Upper lobe of right lung (tissue), 1 donor: ENCODE data around the gene CEBPZOS. TPM values are rescaled to one million over a fixed set of nuclear protein-coding genes. Genes with fewer than 3 reads are reported as not detected.

ENCODE experiments used
- ATAC-seq: fragments of 200-7000 bp; cut with Tn5 transposase; one replicate; pipeline ENCODE4 v1.9.1; 2020; ENCODE audit warnings: mild to moderate bottlenecking, moderate library complexity
- DNase-seq: peaks from one replicate; pipeline ENCODE4 v3.0.0-alpha.2; 2020
- H3K27ac ChIP-seq: fragments of 200-600 bp; one replicate; pipeline ENCODE4 v1.8.0; 2022
- H3K27me3 ChIP-seq: fragments of 200-600 bp; one replicate; pipeline ENCODE4 v1.8.0; 2022; ENCODE audit warnings: mild to moderate bottlenecking
- H3K36me3 ChIP-seq: fragments of 200-600 bp; one replicate; pipeline ENCODE4 v1.8.0; 2022
- H3K4me1 ChIP-seq: fragments of 200-600 bp; one replicate; pipeline ENCODE4 v1.8.0; 2022
- H3K4me3 ChIP-seq: fragments of 200-600 bp; one replicate; pipeline ENCODE4 v1.8.0; 2022; ENCODE audit warnings: mild to moderate bottlenecking
- H3K9me3 ChIP-seq: fragments of 200-600 bp; one replicate; pipeline ENCODE4 v1.8.0; 2022
- intact Hi-C: fragments of 100-400 bp; cut with DNase I; formaldehyde crosslinking; loops from one replicate; pipeline ENCODE4 v1.11.0; 2022
- total RNA-seq: library from RNA; stranded (reverse); fragmentation: NEBNext Ultra II Directional; extraction: Animal tissue kit (Norgen Biotek cat#: 25700); gene quantifications from one replicate; pipeline ENCODE4 v1.2.1, GENCODE V29; 2021
- TF ChIP-seq, protein P1 (sequence below): fragments of 200-600 bp; IDR thresholded peaks from one replicate; pipeline ENCODE4 v1.8.0; 2022; ENCODE audit warnings: antibody characterized with exemption
- donor health status: DM: no; HTN: yes; CAD: no; lungs with severe emphysema.

CEBPZOS gene
- total RNA-seq, 1 donor from 2014 or later, result 38.8 TPM

DNA sequence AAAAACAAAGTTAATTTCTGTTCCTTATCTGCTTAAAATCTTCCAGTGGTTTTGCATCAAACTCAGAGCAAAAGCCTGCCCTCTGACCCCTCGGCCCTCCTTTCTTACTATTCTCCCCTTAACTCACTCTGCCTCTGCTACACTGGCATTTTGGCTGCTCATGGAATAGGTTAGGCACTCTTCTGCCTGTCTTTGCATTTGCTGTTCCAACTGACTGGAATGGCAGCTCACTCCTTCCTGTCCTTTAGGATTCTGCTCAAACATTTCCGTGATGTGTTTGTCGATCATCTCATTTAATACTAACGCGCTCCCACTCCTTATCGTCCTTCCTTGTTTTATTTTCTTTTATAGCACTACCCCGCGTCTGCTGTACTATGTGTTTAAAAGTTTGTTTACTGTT, 34.3 kb downstream of the CEBPZOS start:
- DNase-seq, result no peak
- ATAC-seq, result no peak
- intact Hi-C loops, result no loop called here
- H3K4me1 ChIP-seq, result peaks cover 34% of the 10 kb centered on the region
- no peaks in the 10 kb centered on the region for H3K27me3 ChIP-seq
- TF ChIP-seq, protein P1, sequence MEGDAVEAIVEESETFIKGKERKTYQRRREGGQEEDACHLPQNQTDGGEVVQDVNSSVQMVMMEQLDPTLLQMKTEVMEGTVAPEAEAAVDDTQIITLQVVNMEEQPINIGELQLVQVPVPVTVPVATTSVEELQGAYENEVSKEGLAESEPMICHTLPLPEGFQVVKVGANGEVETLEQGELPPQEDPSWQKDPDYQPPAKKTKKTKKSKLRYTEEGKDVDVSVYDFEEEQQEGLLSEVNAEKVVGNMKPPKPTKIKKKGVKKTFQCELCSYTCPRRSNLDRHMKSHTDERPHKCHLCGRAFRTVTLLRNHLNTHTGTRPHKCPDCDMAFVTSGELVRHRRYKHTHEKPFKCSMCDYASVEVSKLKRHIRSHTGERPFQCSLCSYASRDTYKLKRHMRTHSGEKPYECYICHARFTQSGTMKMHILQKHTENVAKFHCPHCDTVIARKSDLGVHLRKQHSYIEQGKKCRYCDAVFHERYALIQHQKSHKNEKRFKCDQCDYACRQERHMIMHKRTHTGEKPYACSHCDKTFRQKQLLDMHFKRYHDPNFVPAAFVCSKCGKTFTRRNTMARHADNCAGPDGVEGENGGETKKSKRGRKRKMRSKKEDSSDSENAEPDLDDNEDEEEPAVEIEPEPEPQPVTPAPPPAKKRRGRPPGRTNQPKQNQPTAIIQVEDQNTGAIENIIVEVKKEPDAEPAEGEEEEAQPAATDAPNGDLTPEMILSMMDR, result no peak
- H3K9me3 ChIP-seq, result no peaks in the 10 kb centered on the region
- peak overlapping the region; percentile 88 for H3K4me3 ChIP-seq
- peak overlapping the region; percentile 96 for H3K27ac ChIP-seq
- peaks cover 27% of the 10 kb centered on the region for H3K36me3 ChIP-seq

DNA sequence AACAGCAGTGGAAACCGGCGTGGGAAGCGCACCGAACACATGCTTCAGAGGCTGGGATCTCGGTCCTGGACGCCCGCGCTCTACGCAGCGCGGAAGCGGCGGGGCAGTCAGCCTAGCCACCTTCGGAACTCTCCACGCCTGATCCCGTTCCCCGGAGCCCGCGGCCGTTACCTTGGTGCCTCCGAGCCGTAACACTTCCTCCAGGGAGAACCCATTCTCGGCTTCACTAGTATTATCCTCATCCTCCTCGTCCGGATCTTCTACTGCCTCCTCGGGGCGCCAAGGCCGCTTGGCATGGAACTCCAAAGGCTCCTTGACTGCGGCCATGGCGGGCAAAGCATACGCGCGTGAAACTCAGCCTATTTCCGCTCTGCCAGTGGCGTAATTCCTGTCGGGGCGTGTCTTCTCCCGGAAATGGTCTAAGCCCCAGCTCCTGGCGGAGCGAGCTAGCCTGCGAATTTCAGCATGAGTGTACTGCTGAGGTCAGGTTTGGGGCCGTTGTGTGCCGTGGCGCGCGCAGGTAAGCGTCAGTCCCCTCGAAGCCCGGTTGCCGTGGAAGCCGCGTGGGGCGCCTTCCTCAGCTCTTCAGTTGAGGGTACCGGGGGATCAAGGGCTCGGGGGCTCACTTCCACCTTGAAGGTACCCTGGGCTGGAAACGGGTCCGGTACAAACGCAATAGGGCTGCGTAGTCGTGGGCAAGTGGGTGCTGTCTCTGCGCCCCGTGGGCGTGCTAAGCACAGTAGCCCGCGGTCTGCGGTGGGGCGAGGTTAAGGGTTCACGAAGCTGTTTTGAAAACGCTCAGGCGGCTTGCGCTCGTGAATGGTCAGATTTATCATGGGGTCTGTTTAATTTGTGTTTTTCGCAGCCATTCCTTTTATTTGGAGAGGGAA, 35.2 kb downstream of the CEBPZOS start, which contains the start of the genes CEBPZ and NDUFAF7:
Gene CEBPZ (minus strand): TSS at position 356 of the 890 bp plus-strand sequence. CDS start 29 bp downstream, at position 327.
Gene NDUFAF7 (plus strand): TSS at position 418 of the 890 bp plus-strand sequence. CDS start 48 bp downstream, at position 466.
- Histone ChIP-seq H3K27ac (peak within 1 kb of the TSS; percentile 96), H3K27me3 (no peaks in the 10 kb centered on the region), H3K9me3 (no peaks in the 10 kb centered on the region), H3K36me3 (peaks cover 23% of the 10 kb centered on the region), H3K4me1 (peaks cover 30% of the 10 kb centered on the region), H3K4me3 (peak within 1 kb of the TSS; percentile 88)
- ATAC-seq (peak; percentile 98), DNase-seq (peak; percentile 95)
- TF ChIP-seq, protein P1, result no peak
- intact Hi-C loops, result no loop called here

DNA sequence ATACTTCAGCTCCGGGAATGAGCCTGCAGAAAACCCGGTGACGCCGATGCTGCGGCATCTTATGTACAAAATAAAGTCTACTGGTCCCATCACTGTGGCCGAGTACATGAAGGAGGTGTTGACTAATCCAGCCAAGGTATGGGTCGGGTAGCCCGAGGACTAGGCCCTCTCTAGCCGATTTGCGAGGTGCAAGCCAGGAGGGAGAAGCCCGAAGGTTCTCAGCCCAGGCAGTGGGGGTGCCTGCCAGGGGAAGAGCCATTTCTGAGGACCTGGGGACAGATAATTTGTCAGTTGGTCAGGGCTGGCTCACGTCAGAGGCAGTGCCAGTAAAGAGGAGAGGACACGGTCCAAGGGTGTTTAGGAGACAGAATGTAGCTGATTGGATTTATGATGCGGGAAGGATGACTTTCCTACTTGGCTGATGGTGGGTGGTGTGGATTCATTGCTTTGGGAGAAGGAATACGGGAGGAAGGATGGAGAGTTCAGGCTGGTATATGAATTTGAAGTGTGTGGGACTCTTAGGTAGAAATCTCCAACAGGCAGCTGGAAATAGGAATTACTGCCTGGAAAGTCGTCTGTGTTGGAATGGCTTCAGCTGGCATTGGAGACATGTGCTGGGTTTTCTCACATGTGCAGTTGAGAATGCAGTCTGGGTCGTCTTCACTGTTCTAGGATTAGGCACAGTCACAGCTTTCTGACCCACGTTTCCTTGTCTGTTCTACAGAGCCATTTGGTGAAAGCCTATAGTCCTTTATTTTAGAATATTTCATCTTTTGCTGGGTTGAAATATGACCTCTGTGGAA, 36.0 kb downstream of the CEBPZOS start:
- Histone ChIP-seq H3K4me1 (peaks cover 25% of the 10 kb centered on the region), H3K9me3 (no peaks in the 10 kb centered on the region), H3K4me3 (peak overlapping the region; percentile 88), H3K27me3 (no peaks in the 10 kb centered on the region), H3K27ac (peak overlapping the region; percentile 96), H3K36me3 (peaks cover 19% of the 10 kb centered on the region)
- DNase-seq, result peak; percentile 63
- TF ChIP-seq, protein P1, result no peak
- peak; percentile 12 for ATAC-seq
- intact Hi-C loops, result no loop called here

DNA sequence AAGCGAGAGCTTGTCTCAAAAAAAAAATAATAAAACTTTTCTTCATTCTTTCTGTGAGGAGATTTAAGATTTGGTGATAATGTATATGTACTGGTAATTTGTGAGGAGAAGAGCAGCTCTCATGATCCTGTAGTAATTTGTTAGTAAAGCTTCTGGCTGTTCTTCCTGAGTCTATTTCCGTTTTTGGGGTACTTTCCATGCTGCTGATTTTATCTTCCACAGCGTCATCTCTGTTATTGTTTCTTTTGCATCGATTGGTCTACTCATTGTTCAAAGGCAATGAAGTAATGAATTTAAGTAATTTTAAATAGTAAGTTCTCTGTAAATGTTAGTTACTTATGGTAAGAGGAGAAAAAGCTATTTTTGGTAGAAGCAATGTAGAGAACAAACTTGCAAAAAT, 47.1 kb downstream of the CEBPZOS start:
- peaks cover 80% of the 10 kb centered on the region for H3K36me3 ChIP-seq
- no peak overlapping the region for H3K27ac ChIP-seq
- intact Hi-C loops, result no loop called here
- no peak for ATAC-seq
- no peaks in the 10 kb centered on the region for H3K9me3 ChIP-seq
- TF ChIP-seq, protein P1, result no peak
- H3K27me3 ChIP-seq, result no peaks in the 10 kb centered on the region
- H3K4me3 ChIP-seq, result no peak overlapping the region
- no peak for DNase-seq
- H3K4me1 ChIP-seq, result no peaks in the 10 kb centered on the region

DNA sequence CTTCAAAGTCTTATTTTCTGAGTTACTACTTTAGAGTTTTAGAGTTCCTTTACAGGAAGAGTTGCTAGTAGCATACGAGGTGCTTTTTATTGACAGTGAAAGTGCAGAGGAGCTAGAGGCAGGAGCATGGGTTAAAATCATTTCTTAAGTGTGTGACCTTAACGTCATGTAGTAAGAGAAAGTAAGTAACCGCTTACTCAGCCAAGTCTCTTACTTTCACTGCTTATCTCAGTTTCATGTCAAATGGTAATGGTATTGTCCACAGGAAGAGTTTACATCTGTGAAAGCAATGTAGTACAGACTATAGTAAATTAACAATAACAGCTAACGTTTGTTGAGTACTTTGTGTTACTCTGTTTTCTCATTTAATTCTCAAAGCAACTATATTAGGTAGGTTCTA, 47.7 kb downstream of the CEBPZOS start:
- H3K36me3 ChIP-seq, result peaks cover 80% of the 10 kb centered on the region
- intact Hi-C loops, result no loop called here
- H3K4me3 ChIP-seq, result no peak overlapping the region

More for the DNA sequence above, 47.7 kb downstream of the CEBPZOS start:
- no peak overlapping the region for H3K27ac ChIP-seq
- H3K27me3 ChIP-seq, result no peaks in the 10 kb centered on the region
- TF ChIP-seq, protein P1, result no peak
- H3K4me1 ChIP-seq, result no peaks in the 10 kb centered on the region
- no peak for ATAC-seq
- no peaks in the 10 kb centered on the region for H3K9me3 ChIP-seq
- no peak for DNase-seq
